K562 (cell line): Measurements from ENCODE around the gene GPX7. TPM values are rescaled to one million over a fixed set of nuclear protein-coding genes. Genes with fewer than 3 reads are reported as not detected.

Experiments
- CREM ChIP-seq: IDR thresholded peaks from 2 replicates; pipeline ENCODE4 v1.6.1; 2014; ENCODE audit warnings: antibody characterized with exemption, low read depth
- FOSL1 ChIP-seq: fragments of 200-800 bp; sonication (Bioruptor generic); conservative IDR thresholded peaks from 2 replicates; pipeline ENCODE4 v1.6.1; 2016; ENCODE audit warnings: missing genetic modification characterization, missing compliant biosample characterization
- FOXM1 ChIP-seq, 2 experiments: fragments of 450-650 bp in 1 of 2; sonication (generic) in 1 of 2; formaldehyde crosslinking in 1 of 2; IDR thresholded peaks; 2 replicates each; pipeline versions ENCODE4 v1.6.1 to v1.9.0; 2017 to 2022; ENCODE audit warnings: low read depth in 2 of 2, mild to moderate bottlenecking in 2 of 2, missing genetic modification reagents in 1 of 2, moderate library complexity in 1 of 2
- GABPA ChIP-seq: fragments of 200-800 bp; sonication (Bioruptor generic); conservative IDR thresholded peaks from 2 replicates; pipeline ENCODE4 v1.6.1; 2016; ENCODE audit warnings: low read depth, missing genetic modification characterization, missing compliant biosample characterization
- IRF2 ChIP-seq: sonication (generic); formaldehyde crosslinking; IDR thresholded peaks from 2 replicates; pipeline ENCODE4 v1.8.1; 2022; ENCODE audit warnings: mild to moderate bottlenecking, missing genetic modification reagents
- NR3C1 ChIP-seq: sonication (generic); formaldehyde crosslinking; IDR thresholded peaks from 2 replicates; pipeline ENCODE4 v1.8.1; 2022; ENCODE audit warnings: missing genetic modification reagents
- RBM15 ChIP-seq: fragments of 200-400 bp; formaldehyde crosslinking; IDR thresholded peaks from 2 replicates; pipeline ENCODE4 v1.6.1; 2018; ENCODE audit warnings: mild to moderate bottlenecking, low read length, moderate library complexity; ENCODE audit not compliant: insufficient read depth
- RCOR1 ChIP-seq, 2 experiments: IDR thresholded peaks; 2 replicates each; pipeline ENCODE4 v1.6.1; 2012; ENCODE audit warnings: low read depth in 2 of 2, low read length in 2 of 2, borderline replicate concordance in 1 of 2, improper control_type of control experiment in 1 of 2
- TAL1 ChIP-seq: fragments of 450-650 bp; IDR thresholded peaks from 2 replicates; pipeline ENCODE4 v1.6.1; 2016; ENCODE audit warnings: mild to moderate bottlenecking
- ZBTB7A ChIP-seq: IDR thresholded peaks from 2 replicates; pipeline ENCODE4 v1.6.1; 2011; ENCODE audit warnings: low read depth, mild to moderate bottlenecking, low read length, moderate library complexity, borderline replicate concordance; ENCODE audit not compliant: control insufficient read depth
- polyA plus RNA-seq, 8 experiments: library from polyadenylated mRNA; depleted of rRNA in 4 of 8; stranded (reverse) in 5 of 8; unstranded in 3 of 8; fragments of >200 nt; fragmentation: Nextera tagmentation in 2 of 8; fragmentation: Illumina TruSeq in 1 of 8; extraction: Ambion mirVana in 2 of 8; extraction: Trizol in 1 of 8; gene quantifications; 2 replicates each; pipeline versions ENCODE4 v1.2.1 to v1.2.3, GENCODE V29; 2011 to 2014; ENCODE audit warnings: inconsistent platforms in 1 of 8, missing spikeins in 1 of 8
- total RNA-seq, 7 experiments: library from RNA; depleted of rRNA in 6 of 7; stranded (reverse); fragments of >200 nt in 6 of 7; fragmentation: Illumina TruSeq in 2 of 7; extraction: Trizol in 2 of 7; gene quantifications; 2 replicates each; pipeline versions ENCODE4 v1.2.1 to v1.2.3, GENCODE V29; 2011 to 2021; ENCODE audit warnings: low replicate concordance in 1 of 7
- TF ChIP-seq, protein P1 (sequence below): sonication (generic); formaldehyde crosslinking; IDR thresholded peaks from 2 replicates; pipeline ENCODE4 v1.5.0; 2020; ENCODE audit warnings: missing genetic modification reagents
- TF ChIP-seq, protein P2 (sequence below): fragments of 450-650 bp; formaldehyde crosslinking; IDR thresholded peaks from 2 replicates; pipeline ENCODE4 v1.4.0; 2020; ENCODE audit warnings: mild to moderate bottlenecking, moderate library complexity
- TF ChIP-seq, protein P3 (sequence below): IDR thresholded peaks from 2 replicates; pipeline ENCODE4 v1.6.1; 2011; ENCODE audit not compliant: insufficient read length; ENCODE audit errors: extremely low read depth
- TF ChIP-seq, protein P4 (sequence below): fragments of 450-650 bp; IDR thresholded peaks from 2 replicates; pipeline ENCODE4 v1.6.1; 2016; ENCODE audit warnings: mild to moderate bottlenecking, moderate library complexity

Gene GPX7
- total and polyA plus RNA-seq, 9 of the 15 experiments (the other 6 are each of a cell fraction or from before 2014, with no cell fraction given) = 0.08 TPM; not detected in 8

DNA sequence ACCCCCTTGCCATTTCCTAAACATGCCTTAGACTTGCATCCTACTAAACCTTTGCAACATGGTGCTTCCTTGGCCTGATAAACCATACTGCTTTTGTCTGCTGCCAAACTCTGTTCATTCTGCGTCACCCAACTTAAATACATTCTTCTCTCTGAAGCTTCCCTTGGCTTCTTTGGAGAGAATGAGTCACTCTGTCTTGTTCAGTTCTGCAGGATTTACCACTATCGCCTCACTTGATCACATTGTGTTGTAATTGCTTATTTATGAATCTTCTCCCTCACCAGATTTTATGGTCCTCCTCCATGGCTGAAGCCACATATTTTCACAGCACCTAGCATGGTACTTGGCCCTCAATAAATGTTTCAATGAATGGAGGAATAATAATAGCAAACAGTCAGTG lies 27.6 kb upstream of the GPX7 start (continued):
- TF ChIP-seq, protein P1, sequence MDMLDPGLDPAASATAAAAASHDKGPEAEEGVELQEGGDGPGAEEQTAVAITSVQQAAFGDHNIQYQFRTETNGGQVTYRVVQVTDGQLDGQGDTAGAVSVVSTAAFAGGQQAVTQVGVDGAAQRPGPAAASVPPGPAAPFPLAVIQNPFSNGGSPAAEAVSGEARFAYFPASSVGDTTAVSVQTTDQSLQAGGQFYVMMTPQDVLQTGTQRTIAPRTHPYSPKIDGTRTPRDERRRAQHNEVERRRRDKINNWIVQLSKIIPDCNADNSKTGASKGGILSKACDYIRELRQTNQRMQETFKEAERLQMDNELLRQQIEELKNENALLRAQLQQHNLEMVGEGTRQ (CRISPR knock-in tag) = no peak
- TF ChIP-seq FOSL1 (tag) (peak; percentile 96), RBM15 (no peak), RCOR1 (IDR thresholded peaks at IDR 0.05; ENCODE audit: borderline replicate concordance in 1 of 2, low read depth in 2 of 2, low read length in 2 of 2) (peak in 1 of 2 experiments; percentile 85; a peak in 2 of 4 replicates), GABPA (tag) (no peak), CREM (0 out of 2 replicates have a peak, but pooled peaks have one; percentile 18), IRF2 (CRISPR knock-in tag) (no peak), TAL1 (no peak), NR3C1 (CRISPR knock-in tag) (no peak), ZBTB7A (no peak), FOXM1 (IDR thresholded peaks at IDR 0.05; ENCODE audit: low read depth) (0 out of 2 replicates have a peak, but pooled peaks have one; percentile 13), FOXM1 (CRISPR knock-in tag; IDR thresholded peaks at IDR 0.05; ENCODE audit: low read depth) (no peak)
- TF ChIP-seq, protein P2, sequence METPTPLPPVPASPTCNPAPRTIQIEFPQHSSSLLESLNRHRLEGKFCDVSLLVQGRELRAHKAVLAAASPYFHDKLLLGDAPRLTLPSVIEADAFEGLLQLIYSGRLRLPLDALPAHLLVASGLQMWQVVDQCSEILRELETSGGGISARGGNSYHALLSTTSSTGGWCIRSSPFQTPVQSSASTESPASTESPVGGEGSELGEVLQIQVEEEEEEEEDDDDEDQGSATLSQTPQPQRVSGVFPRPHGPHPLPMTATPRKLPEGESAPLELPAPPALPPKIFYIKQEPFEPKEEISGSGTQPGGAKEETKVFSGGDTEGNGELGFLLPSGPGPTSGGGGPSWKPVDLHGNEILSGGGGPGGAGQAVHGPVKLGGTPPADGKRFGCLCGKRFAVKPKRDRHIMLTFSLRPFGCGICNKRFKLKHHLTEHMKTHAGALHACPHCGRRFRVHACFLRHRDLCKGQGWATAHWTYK = no peak
- TF ChIP-seq, protein P3, sequence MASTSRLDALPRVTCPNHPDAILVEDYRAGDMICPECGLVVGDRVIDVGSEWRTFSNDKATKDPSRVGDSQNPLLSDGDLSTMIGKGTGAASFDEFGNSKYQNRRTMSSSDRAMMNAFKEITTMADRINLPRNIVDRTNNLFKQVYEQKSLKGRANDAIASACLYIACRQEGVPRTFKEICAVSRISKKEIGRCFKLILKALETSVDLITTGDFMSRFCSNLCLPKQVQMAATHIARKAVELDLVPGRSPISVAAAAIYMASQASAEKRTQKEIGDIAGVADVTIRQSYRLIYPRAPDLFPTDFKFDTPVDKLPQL = no peak
- TF ChIP-seq, protein P4, sequence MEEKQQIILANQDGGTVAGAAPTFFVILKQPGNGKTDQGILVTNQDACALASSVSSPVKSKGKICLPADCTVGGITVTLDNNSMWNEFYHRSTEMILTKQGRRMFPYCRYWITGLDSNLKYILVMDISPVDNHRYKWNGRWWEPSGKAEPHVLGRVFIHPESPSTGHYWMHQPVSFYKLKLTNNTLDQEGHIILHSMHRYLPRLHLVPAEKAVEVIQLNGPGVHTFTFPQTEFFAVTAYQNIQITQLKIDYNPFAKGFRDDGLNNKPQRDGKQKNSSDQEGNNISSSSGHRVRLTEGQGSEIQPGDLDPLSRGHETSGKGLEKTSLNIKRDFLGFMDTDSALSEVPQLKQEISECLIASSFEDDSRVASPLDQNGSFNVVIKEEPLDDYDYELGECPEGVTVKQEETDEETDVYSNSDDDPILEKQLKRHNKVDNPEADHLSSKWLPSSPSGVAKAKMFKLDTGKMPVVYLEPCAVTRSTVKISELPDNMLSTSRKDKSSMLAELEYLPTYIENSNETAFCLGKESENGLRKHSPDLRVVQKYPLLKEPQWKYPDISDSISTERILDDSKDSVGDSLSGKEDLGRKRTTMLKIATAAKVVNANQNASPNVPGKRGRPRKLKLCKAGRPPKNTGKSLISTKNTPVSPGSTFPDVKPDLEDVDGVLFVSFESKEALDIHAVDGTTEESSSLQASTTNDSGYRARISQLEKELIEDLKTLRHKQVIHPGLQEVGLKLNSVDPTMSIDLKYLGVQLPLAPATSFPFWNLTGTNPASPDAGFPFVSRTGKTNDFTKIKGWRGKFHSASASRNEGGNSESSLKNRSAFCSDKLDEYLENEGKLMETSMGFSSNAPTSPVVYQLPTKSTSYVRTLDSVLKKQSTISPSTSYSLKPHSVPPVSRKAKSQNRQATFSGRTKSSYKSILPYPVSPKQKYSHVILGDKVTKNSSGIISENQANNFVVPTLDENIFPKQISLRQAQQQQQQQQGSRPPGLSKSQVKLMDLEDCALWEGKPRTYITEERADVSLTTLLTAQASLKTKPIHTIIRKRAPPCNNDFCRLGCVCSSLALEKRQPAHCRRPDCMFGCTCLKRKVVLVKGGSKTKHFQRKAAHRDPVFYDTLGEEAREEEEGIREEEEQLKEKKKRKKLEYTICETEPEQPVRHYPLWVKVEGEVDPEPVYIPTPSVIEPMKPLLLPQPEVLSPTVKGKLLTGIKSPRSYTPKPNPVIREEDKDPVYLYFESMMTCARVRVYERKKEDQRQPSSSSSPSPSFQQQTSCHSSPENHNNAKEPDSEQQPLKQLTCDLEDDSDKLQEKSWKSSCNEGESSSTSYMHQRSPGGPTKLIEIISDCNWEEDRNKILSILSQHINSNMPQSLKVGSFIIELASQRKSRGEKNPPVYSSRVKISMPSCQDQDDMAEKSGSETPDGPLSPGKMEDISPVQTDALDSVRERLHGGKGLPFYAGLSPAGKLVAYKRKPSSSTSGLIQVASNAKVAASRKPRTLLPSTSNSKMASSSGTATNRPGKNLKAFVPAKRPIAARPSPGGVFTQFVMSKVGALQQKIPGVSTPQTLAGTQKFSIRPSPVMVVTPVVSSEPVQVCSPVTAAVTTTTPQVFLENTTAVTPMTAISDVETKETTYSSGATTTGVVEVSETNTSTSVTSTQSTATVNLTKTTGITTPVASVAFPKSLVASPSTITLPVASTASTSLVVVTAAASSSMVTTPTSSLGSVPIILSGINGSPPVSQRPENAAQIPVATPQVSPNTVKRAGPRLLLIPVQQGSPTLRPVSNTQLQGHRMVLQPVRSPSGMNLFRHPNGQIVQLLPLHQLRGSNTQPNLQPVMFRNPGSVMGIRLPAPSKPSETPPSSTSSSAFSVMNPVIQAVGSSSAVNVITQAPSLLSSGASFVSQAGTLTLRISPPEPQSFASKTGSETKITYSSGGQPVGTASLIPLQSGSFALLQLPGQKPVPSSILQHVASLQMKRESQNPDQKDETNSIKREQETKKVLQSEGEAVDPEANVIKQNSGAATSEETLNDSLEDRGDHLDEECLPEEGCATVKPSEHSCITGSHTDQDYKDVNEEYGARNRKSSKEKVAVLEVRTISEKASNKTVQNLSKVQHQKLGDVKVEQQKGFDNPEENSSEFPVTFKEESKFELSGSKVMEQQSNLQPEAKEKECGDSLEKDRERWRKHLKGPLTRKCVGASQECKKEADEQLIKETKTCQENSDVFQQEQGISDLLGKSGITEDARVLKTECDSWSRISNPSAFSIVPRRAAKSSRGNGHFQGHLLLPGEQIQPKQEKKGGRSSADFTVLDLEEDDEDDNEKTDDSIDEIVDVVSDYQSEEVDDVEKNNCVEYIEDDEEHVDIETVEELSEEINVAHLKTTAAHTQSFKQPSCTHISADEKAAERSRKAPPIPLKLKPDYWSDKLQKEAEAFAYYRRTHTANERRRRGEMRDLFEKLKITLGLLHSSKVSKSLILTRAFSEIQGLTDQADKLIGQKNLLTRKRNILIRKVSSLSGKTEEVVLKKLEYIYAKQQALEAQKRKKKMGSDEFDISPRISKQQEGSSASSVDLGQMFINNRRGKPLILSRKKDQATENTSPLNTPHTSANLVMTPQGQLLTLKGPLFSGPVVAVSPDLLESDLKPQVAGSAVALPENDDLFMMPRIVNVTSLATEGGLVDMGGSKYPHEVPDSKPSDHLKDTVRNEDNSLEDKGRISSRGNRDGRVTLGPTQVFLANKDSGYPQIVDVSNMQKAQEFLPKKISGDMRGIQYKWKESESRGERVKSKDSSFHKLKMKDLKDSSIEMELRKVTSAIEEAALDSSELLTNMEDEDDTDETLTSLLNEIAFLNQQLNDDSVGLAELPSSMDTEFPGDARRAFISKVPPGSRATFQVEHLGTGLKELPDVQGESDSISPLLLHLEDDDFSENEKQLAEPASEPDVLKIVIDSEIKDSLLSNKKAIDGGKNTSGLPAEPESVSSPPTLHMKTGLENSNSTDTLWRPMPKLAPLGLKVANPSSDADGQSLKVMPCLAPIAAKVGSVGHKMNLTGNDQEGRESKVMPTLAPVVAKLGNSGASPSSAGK = no peak
